SK-N-MC (cell line): ENCODE results near the gene MAPRE3.

Experiments
- EZH2 ChIP-seq: fragments of 200-600 bp; sonication (generic); IDR thresholded peaks from one replicate; pipeline ENCODE4 v1.6.1; 2017; ENCODE audit warnings: antibody characterized with exemption
- FOXP2 ChIP-seq: optimal IDR thresholded peaks from 2 replicates; pipeline ENCODE3; 2011; ENCODE audit warnings: mild to moderate bottlenecking, moderate library complexity; ENCODE audit not compliant: insufficient read depth; ENCODE audit errors: extremely low read length, control extremely low read depth
- POLR2AphosphoS5 ChIP-seq: IDR thresholded peaks from 2 replicates; pipeline ENCODE4 v1.6.1; 2012; ENCODE audit warnings: mild to moderate bottlenecking, low read depth, low read length, borderline replicate concordance

- TF ChIP-seq EZH2 (no peak), POLR2AphosphoS5 (no peak; the same call in 1 of the 2 replicates), FOXP2 (no peak)
Observed at GRCh38 chr2:27071990-27072830, 101.8 kb downstream of the MAPRE3 start.
